GM20000 (cell line): ENCODE results near the gene FBXW4.
A peak's percentile ranks its signal among the peaks of the same experiment; 100 is the strongest.

Experiments used
- DNase-seq: peaks from one replicate; pipeline ENCODE4 v3.0.0; 2012; ENCODE audit warnings: low spot score
- TF ChIP-seq, protein P1 (sequence below): IDR thresholded peaks from 2 replicates; pipeline ENCODE4 v1.5.1; 2012; ENCODE audit warnings: mild to moderate bottlenecking, control low read depth; ENCODE audit errors: extremely low read depth, missing control alignments

FBXW4 gene

DNA sequence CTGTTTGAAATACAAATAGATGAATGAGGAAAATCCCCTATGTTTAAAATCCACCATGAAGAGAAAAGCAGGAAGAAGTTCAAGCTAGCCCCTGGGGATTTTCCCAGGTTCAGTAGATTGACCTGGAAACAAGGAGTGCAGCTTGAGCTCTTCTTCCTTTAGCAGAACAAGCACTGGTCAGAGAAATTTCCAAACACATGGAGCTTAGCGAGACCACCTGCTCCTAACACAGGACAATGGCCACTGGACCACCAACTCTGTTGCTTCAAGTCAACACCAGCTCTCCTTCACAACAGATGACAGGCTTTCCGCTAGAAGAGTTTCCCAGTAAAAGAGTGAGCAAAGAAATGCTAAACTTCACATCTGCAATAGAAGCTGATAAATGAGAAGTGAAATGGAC is 9.4 kb upstream of the FBXW4 start:
- DNase-seq: no peak
- TF ChIP-seq, protein P1, sequence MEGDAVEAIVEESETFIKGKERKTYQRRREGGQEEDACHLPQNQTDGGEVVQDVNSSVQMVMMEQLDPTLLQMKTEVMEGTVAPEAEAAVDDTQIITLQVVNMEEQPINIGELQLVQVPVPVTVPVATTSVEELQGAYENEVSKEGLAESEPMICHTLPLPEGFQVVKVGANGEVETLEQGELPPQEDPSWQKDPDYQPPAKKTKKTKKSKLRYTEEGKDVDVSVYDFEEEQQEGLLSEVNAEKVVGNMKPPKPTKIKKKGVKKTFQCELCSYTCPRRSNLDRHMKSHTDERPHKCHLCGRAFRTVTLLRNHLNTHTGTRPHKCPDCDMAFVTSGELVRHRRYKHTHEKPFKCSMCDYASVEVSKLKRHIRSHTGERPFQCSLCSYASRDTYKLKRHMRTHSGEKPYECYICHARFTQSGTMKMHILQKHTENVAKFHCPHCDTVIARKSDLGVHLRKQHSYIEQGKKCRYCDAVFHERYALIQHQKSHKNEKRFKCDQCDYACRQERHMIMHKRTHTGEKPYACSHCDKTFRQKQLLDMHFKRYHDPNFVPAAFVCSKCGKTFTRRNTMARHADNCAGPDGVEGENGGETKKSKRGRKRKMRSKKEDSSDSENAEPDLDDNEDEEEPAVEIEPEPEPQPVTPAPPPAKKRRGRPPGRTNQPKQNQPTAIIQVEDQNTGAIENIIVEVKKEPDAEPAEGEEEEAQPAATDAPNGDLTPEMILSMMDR: no peak

DNA sequence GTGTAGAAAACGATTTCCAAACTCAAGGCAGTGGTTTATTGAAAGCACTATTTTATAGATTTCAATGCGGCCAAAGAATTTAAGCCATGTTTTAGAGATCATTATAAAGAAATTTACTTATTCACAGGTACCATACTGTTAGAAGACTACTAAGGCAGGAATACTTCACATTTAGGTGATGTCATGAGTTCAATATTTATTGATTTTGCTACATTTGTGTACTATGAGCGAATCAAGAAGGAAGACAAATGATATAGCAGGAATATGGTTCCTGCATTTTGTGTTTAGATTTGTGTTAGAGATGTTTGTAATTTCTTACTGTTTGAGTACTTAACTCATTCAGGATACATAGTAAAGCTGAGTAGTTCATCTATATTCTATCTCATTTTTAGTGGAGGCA is 1.7 kb upstream of the FBXW4 start:
- TF ChIP-seq, protein P1: no peak
- no peak for DNase-seq

DNA sequence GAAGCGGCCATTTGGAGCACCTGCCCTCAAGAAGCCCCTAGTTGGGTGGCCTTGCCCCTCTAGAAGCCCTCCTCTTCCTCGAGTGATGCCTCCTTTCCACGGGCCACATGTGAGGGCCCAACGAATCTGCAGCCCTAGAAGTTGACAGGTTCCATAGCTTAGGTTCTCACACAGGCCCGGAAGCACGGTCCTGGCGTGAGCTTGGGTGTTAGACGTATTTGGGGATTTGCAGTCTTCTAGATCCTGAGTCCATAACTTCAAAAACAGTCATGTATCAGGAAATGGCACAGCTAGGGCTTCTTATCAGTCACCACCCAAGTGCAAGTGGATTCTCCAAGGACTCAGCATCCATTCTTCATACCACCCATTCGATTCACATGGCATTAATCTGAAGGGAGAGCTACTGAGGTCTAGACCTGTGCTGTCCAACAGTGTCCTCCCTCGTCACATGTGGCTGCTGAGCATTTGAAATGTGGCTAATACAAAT is 477 bp upstream of the FBXW4 start:
- TF ChIP-seq, protein P1: no peak
- peak; percentile 26 for DNase-seq

DNA sequence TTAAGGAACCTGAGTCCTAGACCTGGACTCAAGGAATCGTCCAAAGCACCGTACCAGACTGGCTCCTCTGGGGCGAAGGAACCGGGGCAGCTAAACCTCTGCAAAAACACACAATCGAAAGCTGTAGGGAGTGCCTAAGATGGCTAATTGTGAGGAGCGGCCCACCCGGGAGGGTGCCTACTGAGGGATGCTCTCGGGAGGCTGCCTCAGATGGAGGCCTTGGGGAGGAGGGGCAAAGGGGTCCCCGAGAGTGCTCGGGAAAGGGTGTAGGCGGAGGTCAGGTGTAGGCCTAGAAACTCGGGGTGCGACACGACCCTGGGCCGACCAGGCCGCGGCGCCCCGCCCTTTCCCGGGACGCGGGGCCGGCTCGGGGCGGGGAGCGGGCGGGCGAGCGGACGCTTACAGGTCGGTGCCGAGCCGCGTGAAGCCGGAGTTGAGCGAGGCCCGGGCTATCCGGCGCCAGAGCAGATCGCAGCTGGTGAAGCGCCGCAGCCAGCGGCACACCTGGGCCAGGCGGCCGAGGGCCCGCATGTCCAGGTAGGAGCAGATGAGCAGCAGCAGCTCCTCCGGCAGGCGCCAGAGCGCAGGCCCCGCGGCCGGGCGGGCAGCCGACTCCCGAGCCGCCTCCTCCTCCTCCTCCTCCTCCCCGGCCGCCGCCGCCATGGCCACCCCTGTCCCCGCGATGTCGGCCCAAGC is 844 bp downstream of the FBXW4 start:
- TF ChIP-seq, protein P1: no peak
- DNase-seq: peak; percentile 83

DNA sequence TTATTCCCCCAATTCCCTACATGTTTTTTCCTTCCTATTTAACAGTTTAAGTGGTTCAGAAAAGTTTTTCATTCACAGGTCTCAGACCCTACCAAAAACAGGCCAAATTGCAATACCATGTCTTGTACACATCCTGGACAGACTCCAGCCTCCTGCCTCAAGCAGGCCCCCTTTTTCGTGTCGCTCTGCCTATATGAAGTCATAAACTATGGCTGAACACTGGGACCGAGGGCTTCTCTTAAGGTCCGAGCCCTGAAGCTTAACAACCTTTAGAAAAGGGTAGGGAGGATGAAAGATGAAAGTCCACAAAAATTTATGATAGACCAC is 1.4 kb downstream of the FBXW4 start:
- peak; percentile 59 for DNase-seq
- TF ChIP-seq, protein P1: no peak

DNA sequence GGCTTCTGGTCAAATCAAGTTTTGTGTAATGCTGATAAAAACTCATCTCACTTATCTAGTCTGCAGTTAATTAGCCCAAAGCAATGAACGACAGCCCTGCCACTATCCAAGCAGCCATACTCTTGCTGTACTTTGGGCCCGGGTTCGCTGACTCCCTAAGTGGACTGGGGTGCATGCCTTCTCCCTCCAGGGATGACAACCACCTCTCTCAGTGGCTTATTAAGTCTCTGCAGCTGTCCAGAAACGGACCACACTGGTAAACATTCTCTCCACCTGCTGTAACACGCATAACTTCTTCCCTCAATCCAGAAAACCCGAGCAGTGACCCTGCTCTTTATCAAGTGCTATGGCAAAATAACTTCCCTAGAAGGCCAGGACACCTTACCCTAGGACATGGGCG is 3.9 kb downstream of the FBXW4 start:
- DNase-seq: no peak
- TF ChIP-seq, protein P1: no peak

DNA sequence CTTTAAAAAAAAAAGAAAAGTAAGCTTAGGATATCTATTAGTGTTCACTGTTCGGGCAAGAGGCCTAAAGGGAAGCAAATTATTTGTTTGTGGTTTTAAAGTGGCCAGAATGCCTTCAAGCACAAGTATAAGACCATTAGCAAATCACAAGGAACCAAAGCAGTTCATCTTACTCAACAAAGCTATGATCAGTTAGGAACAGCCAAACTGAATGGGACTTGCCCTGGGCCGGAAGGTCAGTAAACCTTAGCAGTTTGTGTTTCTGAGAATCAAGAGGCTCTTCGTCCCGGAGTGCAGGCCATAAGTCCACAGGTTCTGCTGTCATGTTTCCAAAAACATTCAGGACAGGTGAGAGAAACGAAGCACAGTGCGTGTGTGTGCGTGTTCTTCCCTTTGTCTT is 4.5 kb downstream of the FBXW4 start:
- TF ChIP-seq, protein P1: no peak
- no peak for DNase-seq
